Smooth muscle cell (in vitro differentiated cells): ENCODE data around the gene FBXL17. TPM values are rescaled to one million over a fixed set of nuclear protein-coding genes. Genes with fewer than 3 reads are reported as not detected.

ENCODE experiments used
- DNase-seq: peaks from one replicate; lab custom pipeline; 2025; ENCODE audit not compliant: unreplicated experiment; lab: John Stamatoyannopoulos, UW
- H2AFZ ChIP-seq: fragments of 200-600 bp; sonication (generic); 2 replicates; pipeline ENCODE4 v1.6.0; 2016; ENCODE audit warnings: antibody characterized with exemption, low read depth, mild to moderate bottlenecking
- H3F3A ChIP-seq: fragments of 200-600 bp; sonication (generic); 2 replicates; pipeline ENCODE4 v1.6.0; 2017; ENCODE audit warnings: antibody characterized with exemption, low read depth
- H3K27ac ChIP-seq: fragments of 200-600 bp; sonication (generic); 2 replicates; pipeline ENCODE4 v1.5.1; 2016; ENCODE audit warnings: low read depth, mild to moderate bottlenecking
- H3K27me3 ChIP-seq: fragments of 200-600 bp; sonication (generic); 2 replicates; pipeline ENCODE4 v1.6.1; 2016; ENCODE audit warnings: low read depth, mild to moderate bottlenecking
- H3K36me3 ChIP-seq: fragments of 200-600 bp; sonication (generic); 2 replicates; pipeline ENCODE4 v1.5.1; 2016; ENCODE audit warnings: low read depth
- H3K4me1 ChIP-seq: fragments of 200-600 bp; sonication (generic); 2 replicates; pipeline ENCODE4 v1.5.1; 2016; ENCODE audit warnings: low read depth
- H3K4me2 ChIP-seq: fragments of 200-600 bp; sonication (generic); 2 replicates; pipeline ENCODE4 v1.6.0; 2016; ENCODE audit warnings: mild to moderate bottlenecking
- H3K4me3 ChIP-seq: fragments of 200-600 bp; sonication (generic); 2 replicates; pipeline ENCODE4 v1.5.1; 2016; ENCODE audit warnings: mild to moderate bottlenecking
- H3K79me2 ChIP-seq: fragments of 200-600 bp; sonication (generic); 2 replicates; pipeline ENCODE4 v1.6.0; 2016; ENCODE audit warnings: low read depth, mild to moderate bottlenecking
- H3K9ac ChIP-seq: fragments of 200-600 bp; sonication (generic); 2 replicates; pipeline ENCODE4 v1.6.0; 2016; ENCODE audit warnings: low read depth
- H3K9me3 ChIP-seq: fragments of 200-600 bp; sonication (generic); replicated peaks from 2 replicates; pipeline ENCODE4 v1.5.1; 2016; ENCODE audit warnings: low read depth
- H4K20me1 ChIP-seq: fragments of 200-600 bp; sonication (generic); 2 replicates; pipeline ENCODE4 v1.6.0; 2016; ENCODE audit warnings: low read depth
- CTCF ChIP-seq: fragments of 200-600 bp; sonication (generic); IDR thresholded peaks from 2 replicates; pipeline ENCODE4 v1.5.1; 2017; ENCODE audit warnings: borderline replicate concordance, mild to moderate bottlenecking, antibody characterized with exemption; ENCODE audit not compliant: insufficient read depth, poor library complexity, severe bottlenecking
- WGBS: methylation state at CpG from one replicate; pipeline ENCODE4 v1.1.7; 2016; ENCODE audit warnings: low lambda C conversion rate; 5-methylcytosine and 5-hydroxymethylcytosine counted together
- polyA plus RNA-seq: library from polyadenylated mRNA; unstranded; fragments of >200 nt; fragmentation: Nextera tagmentation; extraction: Ambion mirVana; gene quantifications from 2 replicates; pipeline ENCODE4 v1.2.1, GENCODE V29; 2016
- total RNA-seq: library from RNA; depleted of rRNA; stranded (reverse); fragments of >200 nt; gene quantifications from 2 replicates; pipeline ENCODE4 v1.2.3, GENCODE V29; 2014

FBXL17 gene
- total and polyA plus RNA-seq, 2 experiments from 2014 or later: 5.4 to 16.0 TPM

DNA sequence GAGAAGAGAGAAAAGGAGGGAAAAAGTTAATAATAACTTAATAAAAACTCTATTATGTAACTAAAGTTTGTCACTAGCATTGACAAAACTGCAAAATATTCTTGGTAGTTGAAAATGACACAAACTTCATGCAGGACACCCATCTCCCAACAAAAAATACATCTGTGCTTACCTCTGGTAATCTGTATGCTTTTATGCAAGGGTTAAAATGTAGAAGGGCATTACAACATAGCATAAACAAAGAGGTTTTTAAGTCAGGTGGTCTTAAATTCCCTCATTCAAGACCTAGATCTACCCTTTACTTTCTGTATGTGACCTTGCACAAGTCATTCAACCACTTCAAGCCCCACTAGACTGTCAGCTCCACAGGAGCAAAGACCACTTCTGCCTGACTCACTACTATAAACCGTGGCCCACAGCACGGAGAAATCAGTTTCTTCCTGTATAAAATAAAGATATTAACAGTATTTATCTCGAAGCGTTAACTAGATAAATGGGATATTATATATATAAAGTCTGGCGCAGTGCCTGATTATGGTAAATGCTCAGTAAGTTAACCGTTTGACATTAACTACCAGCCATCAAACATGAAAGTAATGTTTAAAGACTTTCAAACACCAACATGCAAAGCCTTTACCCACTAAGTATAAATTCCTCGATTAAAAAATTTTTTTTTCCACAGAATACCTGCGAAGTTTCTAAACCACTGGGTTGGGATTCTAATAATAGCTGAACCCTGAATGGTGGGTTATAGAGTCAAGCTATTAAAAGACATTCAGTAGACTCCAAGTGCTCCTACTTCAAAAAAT lies 2.0 kb downstream of the FBXL17 start:
- H3K4me2 ChIP-seq: peak overlapping the region; percentile 89
- peaks cover 3% of the 10 kb centered on the region for H3K9me3 ChIP-seq
- no peak for TF ChIP-seq CTCF
- no peaks in the 10 kb centered on the region for H3K27me3 ChIP-seq
- H3K79me2 ChIP-seq: peaks cover 54% of the 10 kb centered on the region
- no peaks in the 10 kb centered on the region for H3F3A ChIP-seq
- no peaks in the 10 kb centered on the region for H4K20me1 ChIP-seq
- H3K9ac ChIP-seq: peak overlapping the region; percentile 97
- H3K4me1 ChIP-seq: peaks cover 18% of the 10 kb centered on the region
- peak overlapping the region; percentile 96 for H3K4me3 ChIP-seq
- no peaks in the 10 kb centered on the region for H3K36me3 ChIP-seq
- peak overlapping the region; percentile 84 for H2AFZ ChIP-seq
- 31% methylated on average over 8 of the region's 8 CpGs for WGBS
- DNase-seq: no peak
- H3K27ac ChIP-seq: peak overlapping the region; percentile 53

- peaks cover 92% of the 10 kb centered on the region for H3K79me2 ChIP-seq
Measured at GRCh38 chr5:108375768-108376167, 6.1 kb downstream of the FBXL17 start.

DNA sequence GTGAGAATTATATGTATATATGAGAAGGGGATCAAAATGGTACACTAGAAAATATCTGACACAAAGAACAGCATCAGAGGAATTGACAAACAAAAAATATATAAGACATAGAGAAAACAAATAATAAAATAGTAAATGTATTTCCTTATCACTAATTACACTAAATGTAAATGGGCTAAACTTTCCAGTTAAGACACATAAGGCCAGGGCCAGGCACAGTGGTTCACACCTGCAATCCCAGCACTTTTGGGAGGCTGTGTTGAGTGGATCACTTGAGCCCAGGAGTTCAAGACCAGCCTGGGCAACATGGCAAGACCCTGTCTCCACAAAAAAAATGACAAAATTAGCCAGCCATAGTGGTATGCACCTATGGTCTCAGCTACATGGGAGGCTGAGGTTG lies 8.5 kb downstream of the FBXL17 start:
- no peaks in the 10 kb centered on the region for H4K20me1 ChIP-seq
- H3K27ac ChIP-seq: no peak overlapping the region
- H3K4me3 ChIP-seq: no peak overlapping the region
- H2AFZ ChIP-seq: no peak overlapping the region
- H3K9ac ChIP-seq: no peak overlapping the region
- H3K36me3 ChIP-seq: no peaks in the 10 kb centered on the region
- H3F3A ChIP-seq: no peaks in the 10 kb centered on the region
- H3K4me1 ChIP-seq: no peaks in the 10 kb centered on the region
- H3K79me2 ChIP-seq: peaks cover 81% of the 10 kb centered on the region
- peaks cover 17% of the 10 kb centered on the region for H3K9me3 ChIP-seq
- no peaks in the 10 kb centered on the region for H3K27me3 ChIP-seq
- no peak overlapping the region for H3K4me2 ChIP-seq
- DNase-seq: no peak
- no peak for TF ChIP-seq CTCF

More at GRCh38 chr5:108375768-108376167, 6.1 kb downstream of the FBXL17 start:
- Histone ChIP-seq H4K20me1 (no peaks in the 10 kb centered on the region), H3K9me3 (peaks cover 17% of the 10 kb centered on the region), H2AFZ (no peak overlapping the region), H3K4me1 (peaks cover 18% of the 10 kb centered on the region), H3K36me3 (no peaks in the 10 kb centered on the region), H3F3A (no peaks in the 10 kb centered on the region), H3K9ac (no peak overlapping the region), H3K4me3 (no peak overlapping the region), H3K27ac (no peak overlapping the region), H3K27me3 (no peaks in the 10 kb centered on the region), H3K4me2 (no peak overlapping the region)
- TF ChIP-seq CTCF: no peak
- DNase-seq: no peak
- WGBS: 96% methylated on average over 1 of the region's 1 CpG

DNA sequence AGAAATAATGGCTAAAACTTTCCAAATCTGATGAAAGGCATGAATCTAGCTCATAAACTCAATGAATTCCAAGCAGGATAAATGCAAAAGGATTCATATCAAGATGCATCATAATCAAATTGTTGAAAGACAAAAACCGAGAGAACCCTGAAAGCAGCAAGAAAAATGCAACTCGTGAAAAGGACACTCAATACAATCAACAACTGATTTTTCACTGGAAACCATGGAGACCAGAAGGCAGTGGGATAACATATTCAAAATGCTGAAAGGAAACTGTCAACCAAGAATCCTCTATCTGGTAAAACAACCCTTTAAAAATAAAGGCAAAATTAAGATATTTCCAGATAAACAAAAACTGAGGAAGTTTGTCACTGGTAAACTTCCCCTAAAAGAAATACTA lies 9.5 kb downstream of the FBXL17 start:
- Histone ChIP-seq H3K4me2 (no peak overlapping the region), H3K4me1 (no peaks in the 10 kb centered on the region), H2AFZ (no peak overlapping the region), H3K27me3 (no peaks in the 10 kb centered on the region), H3K9ac (no peak overlapping the region), H3F3A (no peaks in the 10 kb centered on the region), H3K27ac (no peak overlapping the region), H3K4me3 (no peak overlapping the region), H3K9me3 (peaks cover 17% of the 10 kb centered on the region), H3K79me2 (peaks cover 72% of the 10 kb centered on the region), H4K20me1 (no peaks in the 10 kb centered on the region), H3K36me3 (no peaks in the 10 kb centered on the region)
- no peak for TF ChIP-seq CTCF
- DNase-seq: no peak
- WGBS: 97% methylated on average over 2 of the region's 2 CpGs
